Measurements from ENCODE around the gene PRDM15. TPM values are rescaled to one million over a fixed set of nuclear protein-coding genes. Genes with fewer than 3 reads are reported as not detected.

Gene PRDM15
- total RNA-seq, 1 experiment from 2014 or later = 11.2 TPM

GRCh38 chr21:41759926-41760325, 119.2 kb downstream of the PRDM15 start:
- no peaks in the 10 kb centered on the region for H3K27me3 ChIP-seq (ENCODE audit: control insufficient read depth, insufficient read depth, low read length)
- DNase-seq (ENCODE audit: low read depth, low spot score) (no peak), ATAC-seq (no peak)
- POLR2A ChIA-PET = interaction anchor here (1.4 kb wide), 1 partner anchor 147 kb away, joined by 3 read pairs; no protein-coding TSS in a partner anchor
- H3K9me3 ChIP-seq (ENCODE audit: control insufficient read depth, insufficient read depth, low read depth, low read length) = no peaks in the 10 kb centered on the region
- in situ Hi-C loops (cut with HindIII; ENCODE audit: low pct_unique_long_range_greater_than_20kb, low sequenced_read_pairs) = loop anchor here (25.0 kb wide), 1 partner anchor 148 kb away; no protein-coding TSS in a partner anchor
- BruUV-seq (replicated peaks) = no TSS peak
- CTCF ChIA-PET = interaction anchor here (0.6 kb wide), 1 partner anchor 434 kb away, joined by 3 read pairs; no protein-coding TSS in a partner anchor
- TF ChIP-seq CTCF (IDR thresholded peaks at IDR 0.05) (no peak), TCF7L2 (IDR thresholded peaks at IDR 0.05; ENCODE audit: low read depth, low read length) (no peak), POLR2AphosphoS5 (IDR thresholded peaks at IDR 0.05; ENCODE audit: low read depth, low read length) (no peak), REST (IDR thresholded peaks at IDR 0.05; ENCODE audit: insufficient read depth in 1 of 2, low read depth in 2 of 2, low read length in 1 of 2) (no peak), SIN3A (IDR thresholded peaks at IDR 0.05; ENCODE audit: borderline replicate concordance, insufficient read depth, low read depth, low read length) (no peak)
- H3K4me1 ChIP-seq (ENCODE audit: control insufficient read depth, insufficient read depth, low read length) = peaks cover 49% of the 10 kb centered on the region
- H3K4me3 ChIP-seq (ENCODE audit: low read depth in 2 of 2, low read length in 2 of 2) = peak overlapping the region; percentile 72 to 91
- H3K36me3 ChIP-seq (ENCODE audit: control insufficient read depth, insufficient read depth, low read length) = no peaks in the 10 kb centered on the region
- intact Hi-C loops (cut with micrococcal nuclease; ENCODE audit: unreplicated experiment) = loop anchor here (5.0 kb wide), 1 partner anchor 148 kb away; no protein-coding TSS in a partner anchor
- peak overlapping the region; percentile 98 for H3K27ac ChIP-seq (ENCODE audit: low read length)

GRCh38 chr21:41759214-41759840, 119.8 kb downstream of the PRDM15 start:
- H3K9me3 ChIP-seq (ENCODE audit: control insufficient read depth, insufficient read depth, low read depth, low read length) = no peaks in the 10 kb centered on the region
- in situ Hi-C loops (cut with HindIII; ENCODE audit: low pct_unique_long_range_greater_than_20kb, low sequenced_read_pairs) = loop anchor here (25.0 kb wide), 1 partner anchor 147 kb away; no protein-coding TSS in a partner anchor
- ChIA-PET POLR2A (interaction anchor here (1.4 kb wide), 1 partner anchor 147 kb away, joined by 3 read pairs; no protein-coding TSS in a partner anchor), CTCF (interaction anchor here (0.6 to 0.8 kb wide), 2 partner anchors 146 to 433 kb away, joined by 3 to 8 read pairs; no protein-coding TSS in a partner anchor)
- peaks cover 55% of the 10 kb centered on the region for H3K4me1 ChIP-seq (ENCODE audit: control insufficient read depth, insufficient read depth, low read length)
- DNase-seq (ENCODE audit: low read depth, low spot score) (no peak), ATAC-seq (peak; percentile 20)
- TF ChIP-seq CTCF (IDR thresholded peaks at IDR 0.05) (no peak), REST (IDR thresholded peaks at IDR 0.05; ENCODE audit: insufficient read depth in 1 of 2, low read depth in 2 of 2, low read length in 1 of 2) (no peak), SIN3A (IDR thresholded peaks at IDR 0.05; ENCODE audit: borderline replicate concordance, insufficient read depth, low read depth, low read length) (no peak), TCF7L2 (IDR thresholded peaks at IDR 0.05; ENCODE audit: low read depth, low read length) (no peak), POLR2AphosphoS5 (IDR thresholded peaks at IDR 0.05; ENCODE audit: low read depth, low read length) (no peak; the same call in 1 of the 2 replicates)
- H3K4me3 ChIP-seq (ENCODE audit: low read depth in 2 of 2, low read length in 2 of 2) = peak overlapping the region; percentile 72 to 91; a peak in 3 of 4 replicates
- H3K27ac ChIP-seq (ENCODE audit: low read length) = peak overlapping the region; percentile 98
- no peaks in the 10 kb centered on the region for H3K27me3 ChIP-seq (ENCODE audit: control insufficient read depth, insufficient read depth, low read length)
- intact Hi-C loops (cut with micrococcal nuclease; ENCODE audit: unreplicated experiment) = loop anchor here (5.0 kb wide), 1 partner anchor 147 kb away; no protein-coding TSS in a partner anchor
- no TSS peak for BruUV-seq (replicated peaks)
- H3K36me3 ChIP-seq (ENCODE audit: control insufficient read depth, insufficient read depth, low read length) = no peaks in the 10 kb centered on the region
